Measurements from ENCODE around the gene GPR161.

GPR161 gene

DNA sequence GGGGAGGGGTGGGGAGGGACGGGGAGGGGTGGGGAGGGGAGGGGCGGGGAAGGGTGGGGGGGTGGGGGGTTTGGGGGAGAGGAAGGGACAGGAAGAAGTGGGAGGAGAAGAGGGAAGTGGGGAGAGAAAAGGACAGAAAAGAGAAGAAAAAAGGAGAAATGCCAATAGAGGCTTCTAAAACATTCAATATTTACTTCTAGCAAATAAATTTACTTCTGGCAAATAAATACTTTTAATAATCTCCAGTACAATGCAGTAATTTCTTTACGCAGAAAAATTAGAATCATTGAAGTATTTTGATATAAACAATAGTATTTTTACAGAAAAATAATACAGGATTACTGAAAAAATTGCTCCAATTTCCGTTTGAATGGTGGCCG lies 9.4 kb upstream of the GPR161 start:
- no peak for DNase-seq

DNA sequence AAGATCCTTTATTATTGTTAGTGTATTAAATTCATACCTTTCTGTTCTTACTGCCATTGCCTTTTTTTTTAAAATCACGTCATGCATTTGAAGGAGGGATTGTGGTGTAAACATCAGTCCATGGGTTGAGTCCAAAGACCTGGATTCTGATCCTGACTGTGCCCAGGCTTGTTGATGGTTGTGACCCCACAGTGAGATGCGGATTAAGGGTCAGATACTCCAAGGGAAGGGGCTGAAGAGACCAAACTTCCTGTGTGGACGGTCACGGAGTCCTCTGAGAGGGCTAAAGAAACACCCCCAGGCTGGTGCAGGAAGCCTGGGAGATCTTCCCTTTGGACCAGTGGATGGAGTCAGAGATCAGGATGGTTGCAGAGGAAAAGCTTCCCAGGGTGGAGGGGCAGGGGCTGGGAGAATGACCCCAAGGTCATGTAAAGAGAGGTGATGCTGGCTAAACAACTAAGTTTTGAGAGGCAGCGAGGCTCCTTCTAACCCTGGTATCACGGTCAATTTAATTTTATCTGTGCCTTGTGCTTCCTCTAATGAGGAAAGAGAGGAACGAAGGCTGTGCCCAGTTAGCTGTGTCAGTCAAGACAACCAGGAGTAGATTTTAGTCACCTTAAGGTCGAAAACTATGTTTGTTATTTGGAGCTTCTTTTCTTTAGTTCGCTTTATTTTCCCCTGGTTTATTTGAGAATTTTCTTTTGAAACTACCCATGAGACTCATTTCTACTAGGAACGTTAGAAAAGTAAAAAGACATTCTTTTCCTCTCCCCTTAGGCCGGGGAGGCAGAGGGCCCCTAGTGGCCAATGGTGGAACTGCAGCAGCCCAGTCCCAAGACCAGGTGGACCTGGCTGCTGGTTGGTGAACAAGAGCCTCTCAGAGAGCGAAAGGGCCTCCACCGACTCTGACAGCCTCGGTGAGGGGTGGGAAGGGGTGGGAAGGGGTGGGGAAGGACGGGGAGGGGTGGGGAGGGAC lies 8.7 kb upstream of the GPR161 start:
- peak; percentile 91 for DNase-seq

DNA sequence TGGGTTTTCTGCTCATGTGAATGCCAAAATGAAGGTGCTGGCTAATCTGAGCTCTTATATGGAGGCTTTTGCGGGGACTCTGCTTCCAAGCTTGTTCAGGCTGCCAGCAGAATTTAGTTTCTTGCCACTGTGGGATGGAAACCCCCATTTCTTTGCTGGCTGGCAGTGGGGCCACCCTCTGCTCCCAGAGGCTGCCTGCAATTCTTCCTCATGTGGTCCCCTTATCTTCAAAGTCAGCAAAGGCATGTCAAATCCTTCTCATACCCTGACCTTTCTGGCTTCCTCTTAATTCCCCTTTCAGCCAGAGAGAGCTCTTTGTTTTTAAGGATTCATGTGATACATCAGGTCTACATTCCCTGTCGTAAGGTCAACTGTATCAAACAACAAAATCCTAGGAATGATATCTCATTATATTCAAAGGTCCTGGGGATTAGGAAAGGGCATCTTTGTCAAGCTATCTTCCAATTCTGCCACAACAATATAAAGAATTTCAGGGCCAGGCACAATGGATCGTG lies 5.2 kb upstream of the GPR161 start:
- DNase-seq = no peak

DNA sequence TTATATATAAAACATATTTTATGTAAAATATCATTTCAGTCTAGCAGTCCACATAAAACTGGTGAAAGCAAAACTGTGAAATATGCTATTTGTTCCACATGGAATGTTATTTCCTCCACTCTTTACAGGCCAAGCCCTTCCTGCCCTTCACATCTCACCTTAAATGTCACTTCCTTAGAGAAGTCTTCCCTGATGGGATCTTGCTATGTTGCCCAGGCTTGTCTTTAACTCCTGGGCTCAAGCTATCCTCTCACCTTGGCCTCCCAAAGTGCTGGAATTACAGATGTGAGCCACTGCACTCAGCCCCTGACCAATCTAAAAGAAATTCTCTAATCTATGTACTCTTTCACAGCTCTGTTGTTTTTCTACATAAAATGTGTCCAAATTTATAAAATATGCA lies 2.3 kb upstream of the GPR161 start:
- DNase-seq = no peak

DNA sequence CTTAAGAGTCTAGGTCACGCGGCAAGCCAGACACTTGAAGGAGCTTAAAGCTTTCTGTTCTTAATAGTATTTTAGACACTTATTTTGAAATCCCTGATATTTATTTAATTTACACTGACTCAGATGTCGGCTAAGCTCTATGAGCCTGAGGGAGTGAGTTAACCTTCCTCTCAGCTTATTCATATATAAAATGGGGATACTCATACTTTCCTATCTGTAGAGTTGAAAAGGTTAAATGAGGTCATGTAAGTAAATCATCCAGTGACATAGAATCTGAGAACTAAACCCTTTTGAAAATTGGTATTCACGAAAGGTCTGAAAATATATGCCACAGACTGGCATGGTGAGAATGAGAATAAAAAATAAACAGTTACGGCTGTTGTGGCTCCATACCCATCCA lies 1.4 kb upstream of the GPR161 start:
- no peak for DNase-seq

DNA sequence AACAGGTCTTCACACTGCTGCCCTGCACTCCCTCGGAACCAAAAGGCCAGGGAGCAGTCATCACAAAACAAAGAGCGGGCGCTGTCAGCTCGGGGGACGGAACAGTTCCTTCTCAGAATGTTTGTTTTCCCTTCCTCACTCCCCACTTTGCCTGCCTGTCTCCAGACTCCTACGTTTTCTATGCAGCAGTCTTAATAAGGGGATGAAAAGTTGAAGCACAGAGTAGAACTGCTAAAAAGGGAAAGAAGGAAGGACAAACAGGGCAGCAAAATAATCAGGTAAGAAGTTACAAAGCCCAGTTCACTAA lies 738 bp upstream of the GPR161 start:
- no peak for DNase-seq

DNA sequence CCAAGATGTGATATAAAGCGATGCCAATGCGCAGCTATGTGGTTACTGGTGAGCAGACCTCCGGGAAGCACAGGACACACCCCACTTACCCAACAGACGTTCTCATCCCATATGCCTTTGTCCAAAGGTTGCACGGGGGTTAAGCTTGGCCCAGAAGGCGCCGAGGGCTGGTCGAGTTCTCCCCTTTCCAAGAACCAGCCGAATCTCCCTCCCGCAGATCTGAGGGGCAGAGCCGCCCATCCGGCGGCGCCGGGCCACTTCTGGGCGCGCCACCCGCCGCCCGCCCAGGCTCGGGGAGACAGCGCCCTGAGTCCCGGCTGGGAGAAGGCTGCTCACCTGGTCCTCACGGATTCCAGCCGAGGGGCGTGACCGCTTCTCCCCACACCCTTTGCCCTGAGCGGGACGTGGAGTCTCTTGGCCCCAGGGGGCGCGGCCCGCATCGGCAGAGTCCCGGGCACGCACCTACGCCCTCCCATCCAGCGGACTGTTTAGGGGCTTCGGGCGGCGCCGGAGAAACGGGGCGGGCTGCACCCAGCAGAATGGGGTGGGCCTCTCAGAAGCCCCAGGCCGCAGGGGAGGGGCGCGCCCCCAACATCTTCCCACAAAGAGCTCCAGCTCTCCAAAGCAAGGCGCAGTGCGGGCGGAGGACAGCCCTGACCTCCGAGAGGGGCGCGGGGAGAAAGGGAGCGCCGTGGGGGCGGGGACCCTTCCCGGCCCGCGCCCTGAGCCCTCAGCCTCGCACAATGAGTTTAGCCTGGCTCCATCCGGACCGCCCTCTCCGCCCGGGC lies 615 bp downstream of the GPR161 start:
- no peak for DNase-seq

DNA sequence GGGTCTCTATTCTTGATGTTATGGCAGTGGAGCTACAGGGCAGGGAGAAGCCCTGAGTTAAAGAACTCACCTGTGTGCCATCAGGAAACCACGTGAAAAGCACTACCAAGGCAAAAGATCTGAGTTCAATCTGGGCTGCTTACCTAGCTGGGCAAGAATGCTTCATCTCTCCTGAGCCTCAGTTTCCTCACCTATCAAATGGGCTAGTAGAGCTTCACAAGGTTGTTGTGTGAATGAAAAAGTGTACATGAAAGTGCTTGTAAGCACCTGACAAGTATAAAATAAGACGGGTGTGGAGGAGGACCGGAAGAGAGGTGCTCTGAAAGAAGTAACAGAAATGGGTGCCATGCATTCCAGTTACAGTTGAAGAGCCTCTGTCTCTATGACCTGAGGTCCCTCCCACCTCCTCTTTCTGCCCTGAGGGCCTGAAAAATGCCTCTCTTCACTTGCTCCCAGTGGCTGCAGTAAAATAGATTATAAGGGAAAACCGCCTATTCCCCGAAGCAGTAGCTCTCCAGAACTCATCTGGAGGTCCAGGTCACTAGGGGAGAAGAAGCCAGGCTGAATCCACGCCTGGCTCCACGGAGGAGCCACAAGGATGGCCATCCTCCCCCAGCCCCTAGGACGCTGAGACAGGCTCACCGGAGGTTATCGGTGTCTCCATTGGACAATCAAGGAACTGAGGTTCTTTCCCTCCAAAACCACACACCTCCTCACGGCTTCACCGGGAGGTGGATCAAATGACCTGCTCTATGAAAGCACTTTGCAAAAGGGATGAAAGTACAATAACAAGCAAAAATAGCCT lies 1.4 kb downstream of the GPR161 start:
- no peak for DNase-seq

DNA sequence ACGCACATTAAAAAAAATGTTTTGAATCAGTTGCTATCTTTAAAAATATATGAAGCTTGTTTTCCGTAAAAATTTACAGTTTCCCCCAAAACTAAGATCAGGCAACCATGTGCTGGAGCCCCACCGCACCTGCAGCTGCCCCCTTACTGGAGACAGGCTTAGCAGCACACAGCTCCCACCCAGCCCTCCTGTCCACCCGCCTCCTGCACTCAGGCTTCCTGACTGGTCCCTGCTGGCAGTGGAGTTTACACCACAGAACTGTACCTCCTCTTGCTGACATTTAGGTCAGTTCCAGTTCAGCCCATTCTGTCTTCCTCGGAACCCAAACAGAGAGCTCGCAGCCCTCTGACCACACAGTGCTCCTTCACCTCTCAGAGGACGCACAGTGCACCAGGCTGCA lies 2.1 kb downstream of the GPR161 start:
- no peak for DNase-seq

DNA sequence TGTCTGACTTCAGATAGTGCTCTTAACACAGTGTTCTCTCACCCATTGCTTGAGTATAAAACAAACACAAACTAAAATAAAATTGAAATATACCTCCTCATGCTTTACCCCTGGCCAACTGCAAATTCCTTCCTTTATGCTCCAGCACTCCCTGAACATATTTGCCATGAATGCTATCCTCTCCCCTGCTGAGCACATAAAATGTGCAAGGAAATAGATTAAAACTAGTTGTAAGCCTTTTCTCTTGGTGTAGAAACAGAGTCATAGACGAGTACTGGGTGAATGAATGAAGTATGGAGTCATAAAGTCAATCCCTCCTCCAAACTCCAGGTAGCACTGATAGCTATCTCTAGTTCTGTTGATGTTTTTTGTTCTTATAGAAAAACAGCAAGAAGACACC lies 2.6 kb downstream of the GPR161 start:
- no peak for DNase-seq

DNA sequence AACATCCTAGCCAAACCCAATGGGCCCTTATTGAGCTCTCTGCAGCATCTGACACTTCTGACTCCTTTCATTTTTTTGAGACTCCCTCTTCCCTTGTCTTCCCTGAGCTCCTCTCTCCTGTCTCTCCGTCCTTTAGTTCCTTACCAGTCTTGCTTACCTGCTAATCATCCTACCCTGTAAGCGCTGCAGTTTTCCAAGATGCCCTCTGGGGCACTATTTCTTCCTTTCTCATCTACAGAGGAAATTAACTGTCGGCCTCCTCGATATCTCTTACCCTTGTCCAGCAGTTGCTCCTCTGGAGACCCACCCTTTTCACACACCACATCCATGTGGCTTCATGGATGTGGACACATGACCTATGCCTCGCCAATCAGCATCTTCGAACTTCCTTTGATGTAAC lies 6.8 kb downstream of the GPR161 start:
- DNase-seq = peak; percentile 18

DNA sequence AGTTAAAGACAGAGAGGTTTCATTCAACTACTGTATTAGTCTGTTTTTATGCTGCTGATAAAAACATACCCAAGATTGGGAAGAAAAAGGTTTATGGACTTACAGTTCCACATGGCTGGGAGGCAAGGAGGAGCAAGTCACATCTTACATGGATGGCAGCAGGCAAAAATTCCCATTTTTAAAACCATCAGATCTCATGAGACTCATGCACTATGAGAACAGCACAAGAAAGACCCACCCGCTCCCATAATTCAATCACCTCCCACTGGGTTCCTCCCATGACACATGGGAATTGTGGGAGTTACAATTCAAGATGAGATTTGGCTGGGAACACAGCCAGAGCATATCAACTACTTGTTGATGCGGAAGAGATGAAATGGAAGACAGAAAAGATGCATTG lies 9.2 kb downstream of the GPR161 start:
- no peak for DNase-seq

DNA sequence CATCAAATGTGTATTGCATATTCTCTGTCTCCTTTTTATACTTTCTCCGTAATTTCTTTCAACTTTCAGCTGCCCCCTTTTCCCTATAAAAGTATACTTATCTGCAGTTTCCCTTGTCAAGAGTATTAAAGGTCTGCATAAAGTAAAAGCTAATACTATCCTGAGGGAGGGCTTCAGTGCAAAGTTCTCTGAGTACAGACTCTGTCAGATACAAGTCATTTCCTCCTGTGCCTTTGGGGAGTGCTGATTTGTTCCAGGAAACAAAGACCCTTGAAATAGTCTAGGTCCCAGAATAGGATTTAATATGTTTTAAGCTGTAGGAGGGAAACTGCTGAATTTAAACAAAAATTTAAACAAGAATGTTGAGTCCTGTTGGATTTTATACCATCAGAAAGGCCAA lies 11.7 kb downstream of the GPR161 start:
- no peak for DNase-seq

DNA sequence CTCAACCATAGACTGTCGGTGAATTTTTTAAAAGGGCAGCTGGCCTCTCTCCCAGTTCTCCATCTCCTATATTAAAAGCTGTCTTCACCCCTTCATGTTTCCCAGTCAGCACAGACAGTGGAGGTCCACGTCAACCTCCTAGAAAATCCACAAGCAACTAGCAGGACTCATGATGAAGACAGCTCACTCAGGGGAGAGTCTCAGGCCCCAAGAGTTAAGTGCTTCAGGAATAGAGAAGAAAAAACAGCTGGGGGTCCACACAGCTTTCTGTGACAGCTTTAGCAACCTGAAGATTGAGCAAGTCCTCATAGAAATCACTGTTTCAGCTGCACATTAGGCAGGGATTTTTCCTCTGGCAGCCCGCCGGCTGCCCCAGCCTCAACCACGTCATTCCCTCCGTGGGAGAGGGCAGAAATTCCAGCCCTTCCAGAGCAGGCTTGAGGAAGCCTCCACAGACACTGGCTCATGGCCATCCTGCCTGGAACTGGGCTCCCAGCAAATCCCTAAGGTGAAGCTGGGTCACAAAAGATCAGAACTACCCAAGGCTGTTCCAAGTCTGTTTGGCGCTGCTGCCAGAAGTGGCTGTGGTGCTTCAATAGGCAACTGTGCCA lies 15.2 kb downstream of the GPR161 start:
- DNase-seq = no peak

DNA sequence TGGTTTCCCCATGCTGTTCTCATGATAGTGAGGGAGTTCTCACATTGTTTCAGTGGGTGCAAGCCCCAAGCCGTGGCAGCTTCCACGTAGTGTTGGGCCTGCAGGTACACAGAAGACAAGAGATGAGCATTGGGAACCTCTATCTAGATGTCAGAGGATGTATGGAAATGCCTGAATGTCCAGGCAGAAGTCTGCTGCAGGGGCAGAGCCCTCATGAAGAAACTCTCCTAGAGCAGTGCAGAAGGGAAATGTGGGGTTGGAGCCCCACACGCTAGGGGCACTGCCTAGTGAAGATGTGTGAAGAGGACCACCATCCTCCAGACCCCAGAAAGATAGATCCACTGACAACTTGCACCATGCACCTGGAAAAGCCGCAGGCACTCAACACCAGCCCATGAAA lies 17.0 kb downstream of the GPR161 start:
- no peak for DNase-seq

DNA sequence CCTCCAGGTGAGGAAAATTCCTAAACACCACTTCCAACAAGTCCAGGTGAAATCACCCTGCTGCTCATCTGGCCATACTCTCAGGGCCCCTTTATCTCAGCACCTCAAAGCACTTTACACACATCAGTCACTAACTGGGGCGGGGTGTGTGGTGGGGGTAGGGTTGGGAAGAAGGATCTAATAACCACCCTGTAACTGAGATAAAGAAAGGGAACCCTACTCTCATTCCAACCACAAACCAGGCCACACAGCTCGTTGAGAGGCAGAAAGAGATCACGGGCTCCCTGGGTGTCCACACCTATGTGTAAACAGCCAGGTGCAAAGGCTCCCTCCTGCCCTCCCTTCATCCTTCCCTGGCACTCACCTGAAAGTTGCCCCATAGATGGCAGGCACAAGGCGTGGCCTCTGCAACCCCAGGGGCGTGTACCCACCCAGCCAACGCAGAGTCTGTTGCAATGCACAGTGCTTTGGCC lies 20.4 kb downstream of the GPR161 start:
- no peak for DNase-seq

DNA sequence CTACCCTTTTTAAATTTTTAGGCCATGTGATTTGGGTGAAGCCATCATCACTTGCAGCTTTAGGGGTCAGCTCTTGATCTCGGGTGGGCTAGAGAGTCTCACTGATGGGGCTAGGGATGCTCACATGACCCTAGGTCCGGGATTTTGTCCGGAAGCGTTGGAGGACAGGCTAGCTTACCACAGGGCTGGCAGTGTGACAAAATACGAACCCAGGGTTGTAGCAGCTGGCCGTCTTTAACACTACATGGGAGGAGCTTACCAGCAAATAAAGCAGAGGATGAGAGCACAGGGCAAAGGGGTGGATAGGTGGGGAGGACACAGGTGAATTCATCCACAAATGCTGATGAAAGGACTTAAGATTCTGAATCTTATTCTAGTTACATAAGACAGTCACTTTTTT lies 21.9 kb downstream of the GPR161 start:
- peak; percentile 45 for DNase-seq

DNA sequence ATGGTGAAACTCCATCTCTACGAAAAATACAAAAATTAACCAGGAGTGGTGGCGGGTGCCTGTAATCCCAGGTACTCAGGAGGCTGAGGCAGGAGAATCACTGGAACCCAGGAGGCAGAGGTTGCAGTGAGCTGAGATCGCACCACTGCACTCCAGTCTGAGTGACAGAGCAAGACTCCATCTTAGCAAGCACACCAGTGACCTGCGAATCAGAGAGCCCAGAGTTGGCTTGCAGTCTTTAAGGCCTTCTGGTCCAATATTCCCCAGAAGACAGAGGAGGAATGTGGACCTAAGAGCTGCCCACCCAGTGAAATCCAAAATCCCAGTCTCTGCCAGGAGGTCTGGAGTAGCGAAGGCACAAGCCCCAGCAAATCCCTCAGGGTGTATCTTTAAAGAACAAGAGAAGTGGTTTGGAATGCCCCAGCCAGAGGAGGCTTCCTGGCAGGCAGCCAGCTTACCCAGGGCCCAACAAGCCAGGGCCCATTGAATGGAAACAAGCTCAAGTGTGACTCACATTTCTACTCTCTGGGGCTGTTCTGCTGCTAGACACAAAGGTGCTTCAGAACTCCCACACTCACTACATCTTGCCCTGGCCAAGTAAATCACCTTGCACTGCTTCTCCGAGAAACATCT lies 23.9 kb downstream of the GPR161 start:
- peak; percentile 68 for DNase-seq

DNA sequence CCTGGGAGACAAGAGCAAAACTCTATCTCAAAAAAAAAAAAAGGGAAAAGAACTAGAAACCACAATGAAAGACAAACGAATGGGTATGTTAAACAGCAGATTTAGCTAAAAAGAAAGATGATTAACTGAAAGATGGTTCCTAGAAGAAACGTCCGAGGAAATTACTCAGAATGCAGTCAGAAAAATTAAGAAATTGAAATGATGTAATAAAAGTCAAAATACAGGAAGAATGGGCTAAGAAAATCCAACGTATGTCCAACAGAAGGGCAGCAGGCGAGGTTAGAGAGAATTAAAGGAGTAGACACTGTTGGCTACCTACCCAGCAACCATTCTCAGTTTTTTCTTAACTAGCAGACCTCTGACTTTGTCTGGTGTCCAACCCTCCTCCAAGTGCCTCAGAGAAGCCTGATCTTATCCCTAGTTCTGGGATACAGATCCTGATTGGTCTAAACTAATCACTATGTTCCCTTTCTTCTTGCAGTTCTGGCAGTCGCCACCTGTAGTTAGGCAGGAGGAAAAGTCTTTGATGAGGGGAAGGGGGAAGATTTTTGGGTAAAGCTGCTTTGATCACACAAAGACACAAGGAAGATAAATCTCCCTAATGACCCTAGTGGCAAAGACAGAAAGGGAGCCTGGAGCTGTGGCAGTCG lies 25.7 kb downstream of the GPR161 start:
- DNase-seq = no peak

DNA sequence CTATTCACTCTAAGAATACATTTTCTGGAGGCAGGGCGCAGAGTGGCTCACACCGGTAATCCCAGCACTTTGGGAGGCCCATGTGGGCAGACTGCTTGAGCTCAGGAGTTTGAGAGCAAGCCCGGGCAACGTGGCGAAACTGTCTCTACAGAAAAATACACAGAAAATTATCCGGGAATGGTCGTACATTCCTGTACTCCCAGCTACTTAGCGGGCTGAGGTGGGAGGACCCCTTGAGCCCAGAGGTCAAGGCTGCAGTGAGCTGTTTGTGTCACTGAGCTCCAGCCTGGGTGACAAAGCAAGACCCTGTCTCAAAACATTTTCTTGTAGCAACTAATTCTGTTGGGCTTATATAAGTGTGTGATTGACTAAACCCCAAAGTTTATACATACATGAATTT lies 30.5 kb downstream of the GPR161 start:
- DNase-seq = no peak

DNA sequence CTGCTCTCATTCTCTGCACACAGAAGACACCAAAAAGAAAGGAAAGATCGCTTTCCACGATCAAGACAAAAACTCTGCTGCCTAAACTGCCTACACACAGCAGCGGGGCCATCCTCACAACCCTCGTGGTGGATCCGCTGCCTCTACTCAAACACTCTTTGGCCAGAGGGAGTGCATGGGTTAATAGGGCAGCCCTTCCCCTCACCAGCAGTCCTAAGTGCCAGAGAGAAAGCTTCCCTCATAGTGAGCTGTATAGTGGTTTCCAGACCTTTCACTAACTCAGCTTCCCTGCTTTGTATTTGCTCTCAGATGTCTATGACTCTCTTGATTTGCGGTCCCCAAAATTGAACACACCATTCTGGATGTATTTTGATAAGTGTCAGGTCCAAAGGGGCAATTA lies 30.9 kb downstream of the GPR161 start:
- DNase-seq = no peak

DNA sequence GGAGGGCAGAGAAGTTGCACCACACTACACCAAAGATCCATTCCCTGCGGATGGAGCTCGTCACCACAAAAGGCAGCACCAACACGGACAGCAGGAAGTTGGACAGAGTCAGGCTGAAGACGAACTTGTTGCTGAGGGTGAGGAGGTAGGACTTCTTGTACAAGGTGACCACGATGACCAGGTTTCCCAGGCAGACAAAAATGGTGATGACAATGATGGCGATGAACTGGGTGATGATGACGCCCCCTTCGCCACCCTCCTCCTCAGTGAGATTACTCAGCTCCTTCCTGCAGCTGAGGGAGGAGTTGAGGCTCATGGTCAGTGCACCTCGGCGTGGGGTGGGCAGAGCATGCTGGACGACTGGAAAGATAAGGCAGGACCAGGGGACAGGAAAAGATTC lies 32.2 kb downstream of the GPR161 start:
- DNase-seq = no peak

Measured in RPMI8226 (cell line).